GM18951 (cell line): ENCODE data around the gene PIK3AP1.
"Not testable (repeated sequence)": the region's sequence is repeated elsewhere in the genome, so short reads cannot be mapped to it uniquely, and the experiment has no call there.

ENCODE experiments used
- POLR2A ChIP-seq: IDR thresholded peaks from 4 replicates; pipeline ENCODE4 v1.6.1; 2011; ENCODE audit warnings: mild to moderate bottlenecking; ENCODE audit not compliant: insufficient read length, insufficient read depth; ENCODE audit errors: extremely low read depth
- in situ Hi-C: fragments of 300-500 bp; cut with MboI; formaldehyde crosslinking; loops from one replicate; pipeline ENCODE4 v1.12.0; 2022; ENCODE audit warnings: low sequenced_read_pairs, mixed read lengths, inconsistent platforms; ENCODE audit not compliant: unreplicated experiment

The PIK3AP1 gene

DNA sequence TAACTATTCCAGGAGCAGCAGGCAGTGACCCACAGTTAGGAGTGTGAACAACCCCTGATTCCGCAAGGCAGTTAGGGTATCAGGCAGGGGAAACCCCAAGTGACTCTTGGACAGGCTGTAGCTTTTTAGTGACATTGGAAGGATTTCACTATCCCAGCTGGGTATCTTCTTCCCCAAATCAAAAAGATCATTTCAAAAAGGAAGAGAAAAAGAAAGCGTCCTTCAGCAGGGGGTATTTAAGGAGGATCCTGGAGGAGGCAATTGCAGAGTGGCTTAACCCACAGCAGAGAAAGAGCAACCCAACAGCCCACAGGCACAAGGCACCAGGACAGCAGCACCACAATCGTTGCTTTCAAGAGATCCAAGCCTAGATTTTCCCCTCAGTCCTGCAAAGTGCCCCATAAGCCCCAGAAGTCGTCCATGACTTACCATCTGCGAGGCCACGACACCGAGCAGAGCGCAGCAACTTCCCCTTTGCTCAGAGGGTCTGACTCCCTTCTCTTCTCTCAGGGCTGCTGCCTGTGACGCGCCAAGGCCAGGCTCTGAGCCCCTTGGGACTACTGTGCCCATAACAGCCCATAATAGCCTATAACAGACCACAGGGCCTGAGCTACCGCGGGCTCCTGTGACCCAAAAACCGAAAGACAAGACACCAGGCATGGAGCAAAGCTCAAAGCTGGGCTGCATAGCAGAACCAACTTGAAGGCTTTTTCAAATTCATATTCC, 19.8 kb downstream of the PIK3AP1 start:
- in situ Hi-C loops: no loop called here
- TF ChIP-seq POLR2A: peak; percentile 62

DNA sequence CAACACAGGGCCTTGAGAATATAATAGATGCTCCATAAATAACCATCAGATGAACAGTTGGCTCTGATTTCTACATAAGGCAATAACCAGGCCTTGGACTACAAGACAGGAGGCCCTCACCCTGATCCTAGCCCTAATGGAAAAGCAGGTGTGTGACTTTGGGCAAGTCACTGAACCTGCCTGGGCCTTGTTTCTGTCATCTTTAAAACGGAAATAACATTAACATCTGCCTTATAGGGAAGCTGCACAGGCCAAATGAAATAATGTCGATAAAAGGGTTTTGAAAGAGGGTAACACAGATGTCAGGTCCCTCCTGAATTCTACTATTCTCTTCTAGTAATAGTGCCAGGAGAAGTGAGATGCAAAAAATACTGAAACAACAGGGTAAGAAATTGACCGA, 20.7 kb downstream of the PIK3AP1 start:
- in situ Hi-C loops: no loop called here
- no peak for TF ChIP-seq POLR2A

DNA sequence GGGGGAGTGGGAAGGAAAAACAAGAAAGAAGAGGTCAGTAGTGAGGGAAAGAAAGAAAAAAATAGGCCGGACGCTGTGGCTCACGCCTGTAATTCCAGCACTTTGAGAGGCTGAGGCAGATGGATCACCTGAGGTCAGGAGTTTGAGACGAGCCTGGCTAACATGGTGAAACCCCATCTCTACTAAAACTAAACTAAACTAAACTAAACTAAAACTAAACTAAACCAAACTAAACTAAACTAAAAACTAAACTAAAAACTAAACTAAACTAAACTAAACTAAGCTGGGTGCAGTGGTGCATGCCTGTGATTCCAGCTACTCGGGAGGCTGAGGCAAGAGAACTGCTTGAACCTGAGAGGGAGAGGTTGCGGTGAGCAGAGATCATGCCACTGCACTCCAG, 22.0 kb downstream of the PIK3AP1 start:
- in situ Hi-C loops: not testable (repeated sequence)

DNA sequence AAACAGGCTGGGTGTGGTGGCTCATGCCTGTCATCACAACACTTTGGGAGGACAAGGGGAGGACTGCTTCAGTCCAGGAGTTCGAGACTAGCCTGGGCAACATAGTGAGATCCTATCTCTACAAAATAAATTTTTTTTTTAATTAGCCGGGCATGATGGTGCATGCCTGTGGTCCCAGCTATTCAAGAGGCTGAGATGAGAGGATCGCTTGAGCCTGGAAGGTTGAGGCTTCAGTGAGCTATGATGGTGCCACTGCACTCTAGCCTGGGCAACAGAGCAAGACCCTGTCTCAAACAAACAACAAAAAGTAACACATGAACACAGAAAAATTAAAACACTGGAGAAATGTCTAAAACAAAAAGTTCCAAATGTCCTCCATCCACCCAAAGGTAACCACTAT, 22.9 kb downstream of the PIK3AP1 start:
- in situ Hi-C loops: no loop called here
- TF ChIP-seq POLR2A: no peak

DNA sequence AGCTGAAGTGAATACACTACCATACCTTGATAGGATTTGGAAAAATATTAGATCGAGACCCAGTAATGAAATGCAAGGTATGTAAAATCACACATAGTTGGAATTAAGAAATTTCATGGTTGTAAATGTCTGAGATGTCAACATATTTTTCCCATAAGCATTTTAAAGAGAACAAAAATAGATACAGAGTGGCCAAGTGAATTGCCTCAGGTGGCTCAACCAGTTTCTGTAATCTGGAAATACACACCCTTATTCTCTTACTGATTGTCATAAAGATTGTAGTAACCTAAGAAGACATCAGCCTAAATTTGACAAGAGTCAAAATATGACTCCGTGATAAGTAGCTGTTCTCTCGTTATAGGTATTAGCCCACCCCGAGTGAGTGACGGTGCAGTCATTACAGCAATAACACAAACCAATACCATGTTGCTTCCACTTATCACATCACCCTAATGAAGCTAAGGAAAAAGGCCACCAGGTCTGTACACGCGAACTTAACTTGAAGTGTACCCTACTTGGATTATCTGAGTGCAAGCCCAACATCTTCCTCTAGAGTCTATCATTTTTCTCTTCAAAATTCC, 23.4 kb downstream of the PIK3AP1 start:
- in situ Hi-C loops: no loop called here
- no peak for TF ChIP-seq POLR2A

DNA sequence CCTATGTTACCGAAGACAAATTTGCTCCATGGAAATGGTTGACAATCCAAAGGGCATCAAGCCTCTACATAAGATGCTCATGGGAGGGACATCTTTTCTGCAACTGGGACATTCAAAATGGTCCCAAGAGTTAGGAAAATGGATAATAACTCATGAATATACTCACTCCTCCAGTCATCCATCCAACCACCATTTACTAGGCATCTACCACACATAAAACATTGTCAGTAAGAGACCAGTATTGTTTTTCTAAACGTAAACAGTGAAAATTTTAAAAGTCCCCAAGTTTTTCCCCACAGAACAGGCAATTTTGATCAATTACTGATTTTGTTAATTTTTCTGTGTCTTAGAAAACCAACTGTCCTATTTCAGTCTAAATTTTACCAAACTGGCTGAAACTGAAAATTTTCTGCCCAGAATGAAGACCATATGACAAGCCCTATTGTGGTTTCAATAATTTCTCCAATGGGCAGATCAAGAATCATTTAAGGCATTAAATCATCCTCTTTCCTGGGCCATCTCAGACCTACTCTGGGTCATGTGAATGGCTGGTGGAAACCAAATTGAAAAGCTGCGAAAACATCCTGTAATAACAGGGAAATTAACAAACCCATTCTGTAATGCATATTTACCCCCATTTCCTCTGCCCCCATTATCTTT, 24.2 kb downstream of the PIK3AP1 start:
- in situ Hi-C loops: no loop called here
- TF ChIP-seq POLR2A: no peak

DNA sequence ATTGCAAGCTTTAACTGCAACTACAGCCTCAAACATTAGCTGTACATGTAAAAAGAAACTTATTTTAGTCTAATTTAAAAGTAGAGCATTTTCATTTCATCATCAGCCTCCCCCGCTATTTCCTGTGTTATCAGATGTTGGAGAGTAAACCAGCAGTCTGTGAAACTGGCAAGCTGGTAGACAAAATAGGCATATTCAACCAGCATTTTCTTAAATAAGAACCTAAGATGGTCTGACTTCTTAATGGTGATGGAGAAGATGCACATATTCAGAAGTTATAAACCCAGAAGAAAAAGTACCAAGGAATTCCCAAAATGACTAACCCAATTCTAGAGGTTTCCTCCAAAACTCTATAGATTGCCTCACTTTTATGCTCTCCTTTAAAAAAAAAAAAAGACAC, 24.9 kb downstream of the PIK3AP1 start:
- in situ Hi-C loops: no loop called here
- no peak for TF ChIP-seq POLR2A

DNA sequence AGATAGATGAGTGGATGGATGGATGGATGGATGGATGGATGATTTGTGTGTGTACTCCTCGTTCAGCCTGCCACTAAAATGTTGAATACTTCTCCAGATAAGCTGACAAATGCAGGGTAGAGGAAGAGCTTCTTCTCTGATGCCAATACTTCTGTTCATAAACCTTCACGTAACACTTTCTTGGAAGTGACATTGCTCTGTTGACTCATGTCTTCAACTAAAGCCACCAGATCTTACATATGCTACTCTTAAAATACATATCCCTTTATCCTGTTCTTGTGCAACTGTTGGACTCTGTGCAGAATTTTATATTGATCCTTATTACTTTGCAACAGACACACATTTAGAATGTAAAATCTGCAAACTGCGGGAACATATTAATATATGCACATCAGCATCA, 26.9 kb downstream of the PIK3AP1 start:
- in situ Hi-C loops: no loop called here
- no peak for TF ChIP-seq POLR2A

DNA sequence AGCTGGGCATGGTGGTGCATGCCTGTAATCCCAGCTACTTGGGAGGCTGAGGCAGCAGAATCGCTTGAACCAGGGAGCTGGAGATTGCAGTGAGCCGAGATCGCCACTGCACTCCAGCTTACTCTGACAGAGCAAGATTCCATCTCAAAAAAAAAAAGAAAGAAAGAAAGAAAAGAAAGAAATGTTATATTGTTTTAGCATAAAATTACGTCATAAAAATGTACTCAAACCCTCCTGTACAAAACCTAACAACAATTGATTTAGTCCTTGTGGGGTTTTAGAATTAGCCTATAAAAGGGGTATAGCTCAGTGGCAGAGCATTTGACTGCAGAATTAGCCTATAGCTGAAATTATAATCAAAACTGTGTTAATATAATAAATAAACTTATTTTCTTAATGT, 27.9 kb downstream of the PIK3AP1 start:
- in situ Hi-C loops: no loop called here
- TF ChIP-seq POLR2A: no peak

DNA sequence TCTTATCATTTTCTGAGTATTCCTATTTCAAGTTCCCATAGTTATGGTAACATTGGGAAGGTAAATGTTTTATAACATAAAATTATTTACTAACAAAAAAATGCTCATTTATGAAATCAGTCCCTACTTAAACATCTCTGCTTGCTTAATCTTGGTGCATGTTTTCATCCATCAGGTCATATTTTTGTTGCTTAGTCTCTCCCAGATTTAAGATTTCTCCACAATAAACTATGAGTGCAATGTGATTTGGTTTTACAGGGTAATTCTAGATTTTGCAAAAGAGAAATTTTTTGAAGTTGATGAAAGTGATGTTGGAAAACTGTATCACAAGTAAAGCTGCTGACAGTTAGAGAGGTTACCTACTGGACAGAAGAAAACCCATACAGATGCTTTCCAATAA, 28.6 kb downstream of the PIK3AP1 start:
- in situ Hi-C loops: no loop called here
- no peak for TF ChIP-seq POLR2A

DNA sequence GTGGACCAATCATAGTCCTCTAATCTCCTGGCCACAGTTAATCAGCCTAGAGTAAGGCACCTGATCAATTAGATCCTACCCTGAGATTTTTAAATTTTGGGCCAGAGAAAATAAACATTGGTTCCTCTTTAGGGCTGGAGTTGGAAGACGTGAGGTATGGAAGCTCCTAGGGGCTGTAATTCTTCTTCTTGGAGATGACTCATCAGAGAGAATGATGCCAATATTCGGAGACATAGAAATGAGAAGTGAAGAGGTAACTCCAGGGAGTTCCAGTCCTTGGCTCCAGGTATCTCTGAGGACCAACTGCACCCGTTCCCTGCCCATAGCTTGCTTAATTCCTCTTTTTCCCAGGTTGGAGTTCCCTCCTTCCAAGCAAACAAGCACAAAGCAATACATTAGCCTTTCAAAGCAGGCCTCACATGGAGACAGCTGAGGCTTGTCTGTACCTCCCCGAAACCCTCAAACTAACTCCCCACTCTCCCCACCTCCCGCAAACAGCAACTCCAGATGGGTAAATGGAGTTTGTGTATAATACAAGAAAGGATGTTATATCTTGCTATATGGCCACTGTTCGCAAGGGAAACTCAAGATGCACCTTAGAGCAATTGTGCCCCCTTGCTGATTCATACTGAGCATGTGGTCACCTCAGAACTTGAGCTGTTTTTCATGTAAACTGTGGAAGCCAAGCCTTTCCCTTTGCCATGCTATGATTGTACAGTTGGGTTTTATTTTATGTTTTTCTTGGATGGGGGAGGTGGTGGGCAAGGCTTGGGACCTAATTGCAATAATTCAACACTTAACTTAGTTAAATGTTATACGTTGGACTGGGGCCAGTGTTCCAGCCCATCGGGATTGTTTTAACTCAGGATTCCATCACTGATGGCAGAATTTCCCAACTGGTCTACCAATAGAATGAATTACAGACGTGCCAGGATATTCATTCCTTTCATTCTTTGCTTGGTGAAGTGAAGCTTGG, 29.3 kb downstream of the PIK3AP1 start:
- no peak for TF ChIP-seq POLR2A

DNA sequence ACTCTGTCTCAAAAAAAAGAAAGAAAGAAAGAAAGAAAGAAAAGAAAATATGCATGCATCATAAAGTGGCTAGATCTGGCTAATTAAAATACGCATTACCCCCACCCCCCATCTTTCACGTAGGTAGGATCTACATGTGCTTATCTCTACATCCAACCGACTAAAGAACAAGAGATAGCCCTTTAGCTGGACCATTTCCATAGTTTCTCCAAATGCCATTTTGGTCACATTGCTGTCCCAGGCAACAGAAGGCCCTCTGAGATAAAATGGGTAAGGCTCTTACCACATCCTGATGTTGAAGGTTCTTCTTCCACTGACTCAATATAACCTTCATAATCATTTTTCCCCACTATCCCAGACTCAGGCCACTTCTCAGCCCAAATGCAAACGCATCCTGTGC, 31.5 kb downstream of the PIK3AP1 start:
- in situ Hi-C loops: no loop called here
- TF ChIP-seq POLR2A: no peak

More for the DNA sequence above, 29.3 kb downstream of the PIK3AP1 start:
- in situ Hi-C loops: no loop called here

DNA sequence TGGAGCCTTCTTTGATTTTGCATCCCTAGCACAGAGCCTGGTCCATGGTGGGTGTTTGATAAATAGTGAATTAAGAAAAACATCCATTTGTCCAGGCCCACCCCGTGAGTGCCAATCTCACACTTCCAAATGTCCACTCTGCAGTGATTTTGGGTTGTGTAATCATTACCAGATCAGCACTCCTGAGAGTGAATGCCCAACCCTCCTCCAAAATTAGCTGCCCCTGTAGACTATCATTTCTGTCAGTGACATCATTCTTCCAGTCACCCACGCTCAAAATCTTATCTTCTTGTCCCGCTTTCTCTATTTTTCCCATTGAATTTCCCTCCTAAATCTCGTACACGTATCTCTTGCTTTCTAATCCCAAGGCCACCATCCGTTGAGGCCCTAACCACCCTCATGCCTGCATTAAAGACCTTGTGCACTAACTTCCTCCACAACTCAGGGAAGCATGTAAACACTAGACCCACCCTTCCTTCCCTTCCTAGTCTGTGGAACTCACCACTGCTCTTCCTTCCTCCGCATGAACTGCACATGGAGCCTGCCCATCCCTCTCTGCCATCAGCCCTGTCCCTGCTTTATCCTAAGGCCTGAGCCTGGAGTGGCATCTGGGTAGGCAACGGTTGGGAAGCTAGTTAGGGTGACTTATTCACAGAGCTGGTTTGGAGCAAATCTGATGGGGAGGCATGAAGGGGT, 32.8 kb downstream of the PIK3AP1 start:
- in situ Hi-C loops: no loop called here
- TF ChIP-seq POLR2A: no peak

DNA sequence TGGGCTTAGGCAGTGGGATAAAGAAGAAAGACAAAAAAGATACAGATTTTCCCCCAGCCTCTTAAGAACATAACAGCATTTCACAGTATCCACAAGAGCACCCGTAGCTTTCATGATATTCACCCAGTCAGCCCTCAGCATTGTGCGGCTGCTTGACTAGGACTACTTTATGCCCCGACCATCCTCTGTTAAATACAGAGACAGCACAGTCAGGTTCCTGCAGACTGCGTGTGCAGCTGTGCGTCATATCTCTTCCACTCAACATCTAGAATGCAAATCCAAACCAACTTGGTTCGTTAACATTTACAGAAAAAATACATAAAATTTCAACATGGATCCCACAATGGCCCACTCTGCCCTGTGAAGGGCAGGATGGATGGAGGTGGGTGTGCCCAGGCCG, 33.8 kb downstream of the PIK3AP1 start:
- TF ChIP-seq POLR2A: no peak
- in situ Hi-C loops: no loop called here
